ENCODE measurements around the gene DEFB131A.
"Not testable (repeated sequence)": the region's sequence is repeated elsewhere in the genome, so short reads cannot be mapped to it uniquely, and the experiment has no call there.

The DEFB131A gene

GRCh38 chr4:9444114-9444513 lies at the start of gene DEFB131A:
DEFB131A (plus strand) TSS chr4:9444414; CDS start chr4:9444534, 120 bp downstream.
- not testable (repeated sequence) for DNase-seq

- not testable (repeated sequence) for DNase-seq
Observed at GRCh38 chr4:9405774-9406173, 38.4 kb upstream of the DEFB131A start.

GRCh38 chr4:9406491-9406890 lies 37.7 kb upstream of the DEFB131A start:
- not testable (repeated sequence) for DNase-seq

GRCh38 chr4:9409793-9410192 lies 34.4 kb upstream of the DEFB131A start:
- DNase-seq = no peak

- not testable (repeated sequence) for DNase-seq
Observed at GRCh38 chr4:9421884-9422455, 22.2 kb upstream of the DEFB131A start.

GRCh38 chr4:9425916-9426315 lies 18.3 kb upstream of the DEFB131A start:
- not testable (repeated sequence) for DNase-seq

- DNase-seq = not testable (repeated sequence)
Observed at GRCh38 chr4:9430061-9430460, 14.2 kb upstream of the DEFB131A start.

- DNase-seq = not testable (repeated sequence)
Observed at GRCh38 chr4:9433320-9433719, 10.9 kb upstream of the DEFB131A start.

- not testable (repeated sequence) for DNase-seq
Observed at GRCh38 chr4:9436728-9437127, 7.5 kb upstream of the DEFB131A start.

GRCh38 chr4:9442355-9442754 lies 1.9 kb upstream of the DEFB131A start:
- DNase-seq = not testable (repeated sequence)

GRCh38 chr4:9444681-9445080 lies 467 bp downstream of the DEFB131A start:
- not testable (repeated sequence) for DNase-seq

GRCh38 chr4:9452251-9452650 lies 8.0 kb downstream of the DEFB131A start:
- not testable (repeated sequence) for DNase-seq

- DNase-seq = not testable (repeated sequence)
Observed at GRCh38 chr4:9454284-9454683, 10.1 kb downstream of the DEFB131A start.

- DNase-seq = not testable (repeated sequence)
Observed at GRCh38 chr4:9455046-9455445, 10.8 kb downstream of the DEFB131A start.

- DNase-seq = not testable (repeated sequence)
Observed at GRCh38 chr4:9479466-9479865, 35.3 kb downstream of the DEFB131A start.

GRCh38 chr4:9480066-9480465 lies 35.9 kb downstream of the DEFB131A start:
- not testable (repeated sequence) for DNase-seq

GRCh38 chr4:9482871-9483270 lies 38.7 kb downstream of the DEFB131A start:
- DNase-seq = not testable (repeated sequence)

- DNase-seq = not testable (repeated sequence)
Observed at GRCh38 chr4:9483682-9484081, 39.5 kb downstream of the DEFB131A start.

GRCh38 chr4:9486880-9487279 lies 42.7 kb downstream of the DEFB131A start:
- DNase-seq = not testable (repeated sequence)

- DNase-seq = not testable (repeated sequence)
Observed at GRCh38 chr4:9488796-9489195, 44.6 kb downstream of the DEFB131A start.

- not testable (repeated sequence) for DNase-seq
Observed at GRCh38 chr4:9490496-9490895, 46.3 kb downstream of the DEFB131A start.

GRCh38 chr4:9490986-9491385 lies 46.8 kb downstream of the DEFB131A start:
- not testable (repeated sequence) for DNase-seq

GRCh38 chr4:9493589-9493988 lies 49.4 kb downstream of the DEFB131A start:
- not testable (repeated sequence) for DNase-seq

- DNase-seq = not testable (repeated sequence)
Observed at GRCh38 chr4:9494256-9495035, 50.2 kb downstream of the DEFB131A start.
